Fibroblast of lung (primary cell): ENCODE data around the gene ARHGEF11. TPM values are rescaled to one million over a fixed set of nuclear protein-coding genes. Genes with fewer than 3 reads are reported as not detected.
A peak's percentile ranks its signal among the peaks of the same experiment; 100 is the strongest.

Source experiments
- DNase-seq, 2 donors: peaks; one replicate each; pipeline versions ENCODE4 v3.0.0 to v3.0.0-alpha.2; 2010; ENCODE audit warnings: low read depth in 2 of 2
- H2AFZ ChIP-seq: 2 replicates; pipeline ENCODE4 v1.5.1; 2012; ENCODE audit warnings: low read length, control low read depth, inconsistent platforms
- H3K27ac ChIP-seq: 2 replicates; pipeline ENCODE4 v1.5.1; 2011; ENCODE audit warnings: low read length, control low read depth; ENCODE audit not compliant: insufficient read depth
- H3K27me3 ChIP-seq: 2 replicates; pipeline ENCODE4 v1.5.1; 2011; ENCODE audit warnings: mild to moderate bottlenecking, low read length; ENCODE audit not compliant: control insufficient read depth, insufficient read depth
- H3K36me3 ChIP-seq: 2 replicates; pipeline ENCODE4 v1.5.1; 2011; ENCODE audit warnings: low read length; ENCODE audit not compliant: control insufficient read depth, insufficient read depth
- H3K4me1 ChIP-seq: 2 replicates; pipeline ENCODE4 v1.5.1; 2011; ENCODE audit warnings: low read length; ENCODE audit not compliant: control insufficient read depth, insufficient read depth; ENCODE audit errors: extremely low read depth
- H3K4me2 ChIP-seq: 2 replicates; pipeline ENCODE4 v1.5.1; 2011; ENCODE audit warnings: low read length, control low read depth; ENCODE audit not compliant: insufficient read depth; ENCODE audit errors: extremely low read depth
- H3K4me3 ChIP-seq, 4 experiments: fragments of 200-600 bp in 1 of 4; sonication (generic) in 1 of 4; replicated peaks in 1 of 4; 2 replicates each; pipeline ENCODE4 v1.5.1; 2011 to 2016; ENCODE audit warnings: low read length in 4 of 4, low read depth in 3 of 4, mild to moderate bottlenecking in 3 of 4, control low read depth in 2 of 4, inconsistent platforms in 1 of 4, mixed read lengths in 1 of 4; ENCODE audit not compliant: insufficient read depth in 1 of 4; ENCODE audit errors: control extremely low read depth in 1 of 4
- H3K79me2 ChIP-seq: 2 replicates; pipeline ENCODE4 v1.5.1; 2012; ENCODE audit warnings: mild to moderate bottlenecking, low read length, inconsistent platforms; ENCODE audit not compliant: control insufficient read depth, insufficient read depth
- H3K9ac ChIP-seq: 2 replicates; pipeline ENCODE4 v1.5.1; 2011; ENCODE audit warnings: mild to moderate bottlenecking, low read length, control low read depth; ENCODE audit not compliant: insufficient read depth
- H3K9me3 ChIP-seq: 2 replicates; pipeline ENCODE4 v1.5.1; 2012; ENCODE audit warnings: low read depth, low read length; ENCODE audit not compliant: control insufficient read depth, insufficient read depth
- H4K20me1 ChIP-seq: 2 replicates; pipeline ENCODE4 v1.5.1; 2011; ENCODE audit warnings: low read length; ENCODE audit not compliant: control insufficient read depth, insufficient read depth; ENCODE audit errors: extremely low read depth
- CTCF ChIP-seq, 2 donors: IDR thresholded peaks in 1 of 2; conservative IDR thresholded peaks in 1 of 2; 1 replicate in 1 of 2; 2 replicates in 1 of 2; pipeline ENCODE4 v1.5.1; 2011 to 2012; ENCODE audit warnings: low read length in 2 of 2, control low read depth in 1 of 2, inconsistent platforms in 1 of 2, low read depth in 1 of 2, mild to moderate bottlenecking in 1 of 2
- EZH2 ChIP-seq: IDR thresholded peaks from 2 replicates; pipeline ENCODE4 v1.5.1; 2012; ENCODE audit warnings: low read length, control low read depth, mild to moderate bottlenecking; ENCODE audit errors: missing control alignments
- polyA plus RNA-seq, 2 donors: library from polyadenylated mRNA; depleted of rRNA in 1 of 2; stranded (reverse) in 1 of 2; unstranded in 1 of 2; fragments of >200 nt; gene quantifications; 2 replicates each; pipeline ENCODE4 v1.2.1, GENCODE V29; 2011 to 2012; ENCODE audit warnings: missing spikeins in 1 of 2
- total RNA-seq: library from RNA; depleted of rRNA; stranded (reverse); fragments of >200 nt; gene quantifications from 2 replicates; pipeline ENCODE4 v1.2.1, GENCODE V29; 2014

Gene ARHGEF11
- total and polyA plus RNA-seq, 2 donors (not counting 1 experiment from before 2014, with no cell fraction given), result 12.8 to 29.1 TPM

GRCh38 chr1:156961709-156962108, 83.8 kb downstream of the ARHGEF11 start:
- DNase-seq, result no peak
- no peak overlapping the region for H3K27ac ChIP-seq

GRCh38 chr1:156959925-156960324, 85.6 kb downstream of the ARHGEF11 start:
- Histone ChIP-seq H3K4me3 (no peak overlapping the region), H3K36me3 (peaks cover 21% of the 10 kb centered on the region), H3K9ac (no peak overlapping the region), H2AFZ (no peak overlapping the region), H3K79me2 (no peaks in the 10 kb centered on the region), H3K9me3 (no peaks in the 10 kb centered on the region), H4K20me1 (no peaks in the 10 kb centered on the region), H3K27me3 (no peaks in the 10 kb centered on the region), H3K4me2 (no peak overlapping the region), H3K27ac (no peak overlapping the region), H3K4me1 (no peaks in the 10 kb centered on the region)
- no peak for DNase-seq
- TF ChIP-seq EZH2, result no peak
- no peak for TF ChIP-seq CTCF (conservative IDR thresholded peaks at IDR 0.05 in 1 of 2, IDR thresholded peaks at IDR 0.05 in 1 of 2; ENCODE audit: low read depth in 1 of 2, low read length in 2 of 2)

More at GRCh38 chr1:156961709-156962108, 83.8 kb downstream of the ARHGEF11 start:
- Histone ChIP-seq H3K27me3 (no peaks in the 10 kb centered on the region), H3K9me3 (no peaks in the 10 kb centered on the region), H2AFZ (no peak overlapping the region), H3K79me2 (no peaks in the 10 kb centered on the region), H4K20me1 (no peaks in the 10 kb centered on the region), H3K36me3 (peaks cover 16% of the 10 kb centered on the region), H3K9ac (no peak overlapping the region), H3K4me2 (no peak overlapping the region), H3K4me3 (no peak overlapping the region), H3K4me1 (no peaks in the 10 kb centered on the region)
- TF ChIP-seq CTCF (conservative IDR thresholded peaks at IDR 0.05 in 1 of 2, IDR thresholded peaks at IDR 0.05 in 1 of 2; ENCODE audit: low read depth in 1 of 2, low read length in 2 of 2) (peak; percentile 9 to 18), EZH2 (no peak)

GRCh38 chr1:156959414-156959813, 86.1 kb downstream of the ARHGEF11 start:
- Histone ChIP-seq H3K4me1 (no peaks in the 10 kb centered on the region), H3K4me2 (no peak overlapping the region), H3K27ac (no peak overlapping the region), H3K36me3 (peaks cover 21% of the 10 kb centered on the region), H2AFZ (no peak overlapping the region), H3K9me3 (no peaks in the 10 kb centered on the region), H3K27me3 (no peaks in the 10 kb centered on the region), H3K9ac (no peak overlapping the region), H3K4me3 (no peak overlapping the region), H4K20me1 (no peaks in the 10 kb centered on the region), H3K79me2 (no peaks in the 10 kb centered on the region)
- TF ChIP-seq EZH2, result no peak
- TF ChIP-seq CTCF (conservative IDR thresholded peaks at IDR 0.05 in 1 of 2, IDR thresholded peaks at IDR 0.05 in 1 of 2; ENCODE audit: low read depth in 1 of 2, low read length in 2 of 2), result no peak
- DNase-seq, result peak in 1 of 2 donors; percentile 84
